M059J (cell line): ENCODE data around the gene AGAP1. TPM values are rescaled to one million over a fixed set of nuclear protein-coding genes. Genes with fewer than 3 reads are reported as not detected.

Experiments used
- DNase-seq: peaks from one replicate; pipeline ENCODE4 v3.0.0-alpha.2; 2012; ENCODE audit warnings: low read depth
- total RNA-seq: library from RNA; depleted of rRNA; stranded (reverse); fragments of >200 nt; shearing (Covaris generic); gene quantifications from 2 replicates; pipeline ENCODE4 v1.2.3, GENCODE V29; 2014

AGAP1 gene
- total RNA-seq, 1 experiment from 2014 or later: 8.7 TPM

DNA sequence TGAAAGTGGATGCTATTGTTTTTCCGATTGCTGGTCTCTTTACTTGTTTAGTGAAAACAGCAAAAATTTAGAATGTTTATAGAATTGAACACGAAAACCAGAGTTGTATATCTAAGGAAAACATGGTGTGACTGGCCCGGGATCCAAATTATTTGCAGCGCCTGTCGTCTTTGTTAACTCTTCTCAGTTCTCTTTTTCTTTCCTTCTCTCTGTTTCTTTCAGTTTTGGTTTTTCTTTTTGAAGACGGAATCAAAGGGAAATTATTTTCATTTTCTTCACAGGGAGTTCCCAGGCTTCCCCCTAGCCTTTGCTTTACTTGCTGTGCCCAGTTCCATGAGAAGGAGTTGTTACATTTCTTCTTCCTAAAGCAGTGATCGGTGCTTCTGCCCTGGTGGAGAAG, 76.0 kb downstream of the AGAP1 start:
- DNase-seq: no peak

GRCh38 chr2:235570256-235570655, 76.4 kb downstream of the AGAP1 start:
- peak; percentile 67 for DNase-seq

DNA sequence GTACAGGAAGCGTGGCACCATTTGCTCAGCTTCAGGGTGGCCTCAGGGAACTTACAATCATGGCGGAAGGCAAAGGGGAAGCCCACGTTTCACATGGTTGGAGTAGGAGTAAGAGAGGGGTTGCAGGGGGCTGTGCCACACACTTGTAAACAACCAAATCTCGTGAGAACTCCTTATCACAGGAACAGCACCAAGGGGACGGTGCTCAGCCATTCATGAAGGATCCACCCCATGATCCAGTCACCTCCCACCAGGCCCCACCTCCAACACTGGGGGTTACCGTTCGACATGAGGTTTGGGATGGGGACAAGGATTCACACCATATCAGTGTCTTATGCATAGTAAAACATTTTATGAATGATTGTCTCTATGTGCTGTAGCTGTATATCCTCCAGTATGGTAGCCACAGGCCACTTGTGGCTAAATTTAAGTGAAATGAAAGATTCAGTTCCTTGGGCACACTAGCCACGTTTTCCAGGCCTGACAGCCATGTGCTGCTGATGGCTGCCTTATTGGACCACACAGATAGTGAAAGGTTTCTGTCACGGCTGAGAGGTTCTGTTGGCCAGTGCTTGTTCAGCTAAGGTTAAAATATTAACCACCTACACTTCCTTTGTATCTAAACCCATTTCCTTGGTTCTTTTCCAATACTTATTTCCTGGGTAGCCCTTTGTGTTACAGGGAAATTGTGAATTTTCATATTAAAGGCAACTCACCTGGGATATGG, 77.3 kb downstream of the AGAP1 start:
- DNase-seq: no peak

DNA sequence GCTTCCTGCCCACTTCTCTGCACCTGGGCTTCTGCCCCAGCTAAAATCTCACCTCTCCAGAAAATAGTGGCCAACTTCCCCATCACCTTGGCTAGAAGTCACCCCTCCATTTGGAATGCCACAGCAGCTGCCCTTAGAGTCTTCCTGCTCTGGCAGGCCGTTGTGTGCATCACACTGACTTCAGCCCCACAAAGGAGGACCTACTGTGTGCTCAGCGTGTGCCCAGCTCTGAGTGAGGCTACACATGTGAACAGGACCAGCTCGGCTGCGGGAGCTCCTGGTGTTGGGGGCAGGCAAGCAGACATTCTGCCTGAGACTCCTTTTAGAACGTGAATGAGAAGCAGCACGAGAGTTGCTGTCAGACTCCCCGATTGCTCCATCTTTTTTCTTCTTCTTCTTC, 78.7 kb downstream of the AGAP1 start:
- no peak for DNase-seq

GRCh38 chr2:235573331-235574221, 79.7 kb downstream of the AGAP1 start:
- DNase-seq: no peak

- no peak for DNase-seq
Measured at GRCh38 chr2:235575431-235575830, 81.6 kb downstream of the AGAP1 start.

GRCh38 chr2:235575904-235576303, 82.1 kb downstream of the AGAP1 start:
- DNase-seq: no peak

GRCh38 chr2:235576337-235576910, 82.6 kb downstream of the AGAP1 start:
- peak; percentile 34 for DNase-seq

DNA sequence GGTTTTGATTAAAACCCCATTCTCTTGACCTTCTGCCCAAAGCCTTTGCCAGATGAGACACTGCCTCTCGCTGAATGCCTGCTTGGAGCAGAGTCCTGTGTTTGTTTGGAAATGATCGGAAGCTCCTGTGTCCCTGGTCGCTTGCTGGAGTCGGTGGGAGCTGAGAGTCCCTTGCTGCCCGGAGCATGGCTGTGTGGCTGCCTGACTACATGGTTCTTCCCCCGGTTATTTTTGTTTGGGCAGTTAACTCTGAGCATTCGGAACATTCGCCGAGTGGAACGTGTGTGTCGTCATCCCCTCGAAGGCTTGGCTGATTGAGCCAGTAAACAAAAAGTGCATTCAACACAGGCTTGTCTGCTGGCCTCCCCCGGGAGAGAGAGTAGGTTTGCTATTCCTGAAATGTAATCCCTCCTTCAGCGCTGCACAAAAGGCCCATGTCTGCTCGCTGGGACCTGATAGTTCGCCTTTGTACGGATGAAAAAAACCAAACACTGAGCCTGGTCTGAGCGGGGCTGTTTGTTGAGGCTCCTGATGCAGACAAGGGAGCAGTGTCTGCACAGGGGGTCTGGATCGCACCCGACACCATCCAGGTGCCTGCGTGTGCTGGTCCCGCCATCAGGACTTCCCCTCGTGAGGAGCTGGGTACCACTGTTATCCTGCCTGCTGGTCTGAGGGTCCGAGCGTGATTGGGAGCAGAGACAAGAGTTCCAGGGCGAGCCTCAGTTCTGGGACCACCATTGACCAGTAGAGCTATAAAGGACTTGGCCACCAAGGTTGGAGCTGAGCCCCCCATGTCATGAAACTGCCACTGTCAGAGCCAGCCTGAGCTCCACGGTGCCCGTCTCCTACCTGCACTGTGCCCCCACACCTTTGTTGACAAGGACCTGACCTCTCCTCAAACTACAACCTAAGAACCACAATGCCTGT, 83.8 kb downstream of the AGAP1 start:
- no peak for DNase-seq

- no peak for DNase-seq
Measured at GRCh38 chr2:235579128-235579527, 85.3 kb downstream of the AGAP1 start.

GRCh38 chr2:235580426-235581157, 86.7 kb downstream of the AGAP1 start:
- no peak for DNase-seq

GRCh38 chr2:235582081-235582686, 88.3 kb downstream of the AGAP1 start:
- DNase-seq: no peak

- DNase-seq: no peak
Measured at GRCh38 chr2:235582729-235583128, 88.9 kb downstream of the AGAP1 start.

GRCh38 chr2:235583144-235583543, 89.3 kb downstream of the AGAP1 start:
- no peak for DNase-seq

GRCh38 chr2:235583925-235584637, 90.2 kb downstream of the AGAP1 start:
- no peak for DNase-seq

DNA sequence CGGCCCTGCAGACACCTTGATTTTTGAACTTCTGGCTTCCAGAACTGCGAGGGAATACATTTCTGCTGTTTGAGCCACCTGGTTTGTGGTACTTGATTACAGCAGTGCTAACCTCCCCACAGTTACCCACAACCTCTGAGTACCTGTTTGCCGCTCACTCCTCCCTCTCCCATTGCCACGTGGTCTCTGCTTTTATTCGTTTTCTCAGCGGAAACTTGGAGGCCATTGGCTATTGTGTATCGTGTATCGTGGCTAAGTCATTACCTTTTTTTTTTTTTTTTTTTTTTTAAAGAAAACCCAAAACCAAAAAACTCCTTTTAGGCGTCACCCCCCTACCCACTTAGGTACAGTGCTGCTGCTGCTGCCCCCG, 90.8 kb downstream of the AGAP1 start:
- DNase-seq: no peak

DNA sequence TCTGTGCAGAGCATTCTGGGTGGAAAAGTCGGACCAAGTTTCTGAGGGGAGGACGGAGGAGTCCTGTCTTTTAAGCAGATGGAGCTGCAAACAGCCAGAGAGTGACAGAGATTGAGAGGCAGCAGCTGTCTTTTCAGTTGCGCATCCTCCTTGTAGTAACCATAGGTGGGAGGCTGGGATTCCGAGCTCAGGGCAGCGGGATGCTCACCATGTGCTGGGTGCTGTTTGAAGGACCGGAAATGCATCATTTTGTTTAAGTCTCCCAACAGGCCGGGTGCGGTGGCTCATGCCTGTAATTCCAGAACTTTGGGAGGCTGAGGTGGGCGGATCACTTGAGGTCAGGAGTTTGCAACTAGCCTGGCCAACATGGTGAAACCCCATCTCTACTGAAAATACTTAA, 93.4 kb downstream of the AGAP1 start:
- DNase-seq: no peak

DNA sequence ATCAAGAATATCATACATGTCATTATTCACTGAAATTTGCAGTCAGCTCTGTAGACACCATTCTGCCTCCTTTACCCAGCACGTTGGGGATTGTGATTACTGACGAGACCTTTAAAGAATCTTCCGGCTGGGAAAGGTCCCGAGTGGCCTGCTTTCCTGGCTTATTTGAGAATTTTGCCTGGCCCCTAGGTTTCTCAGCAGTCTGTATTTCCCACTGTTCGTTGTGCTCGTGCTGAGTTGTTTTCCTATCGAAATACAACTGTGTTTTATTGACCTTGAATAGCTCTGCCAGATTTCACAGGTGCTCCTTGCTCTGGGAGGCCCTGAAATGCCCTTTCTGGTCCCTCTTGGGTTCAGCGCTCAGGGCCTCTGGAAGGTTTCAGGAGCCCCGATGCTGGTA, 94.9 kb downstream of the AGAP1 start:
- no peak for DNase-seq

DNA sequence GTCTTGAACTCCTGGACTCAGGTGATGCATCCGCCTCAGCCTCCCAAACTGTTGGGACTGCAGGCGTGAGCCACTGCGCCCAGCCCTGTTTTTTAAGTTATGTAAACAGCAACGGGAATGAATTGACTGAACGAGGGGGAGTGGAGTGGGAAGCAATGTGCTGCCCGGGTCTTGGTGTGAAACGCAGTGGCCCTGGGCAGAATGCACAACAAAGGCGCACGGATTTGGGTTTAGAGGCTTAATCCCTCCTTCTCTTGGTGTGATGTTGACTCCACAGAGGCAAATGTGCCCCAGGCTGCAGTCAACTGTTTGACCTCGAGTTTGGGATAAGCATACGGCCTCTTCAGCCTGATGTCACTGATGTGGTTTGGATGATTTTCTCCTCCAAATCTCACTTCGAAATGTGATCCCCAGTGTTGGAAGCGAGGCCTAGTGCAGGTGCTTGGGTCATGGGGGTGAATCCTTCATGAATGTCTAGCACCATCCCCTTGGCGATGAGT, 97.4 kb downstream of the AGAP1 start:
- no peak for DNase-seq

DNA sequence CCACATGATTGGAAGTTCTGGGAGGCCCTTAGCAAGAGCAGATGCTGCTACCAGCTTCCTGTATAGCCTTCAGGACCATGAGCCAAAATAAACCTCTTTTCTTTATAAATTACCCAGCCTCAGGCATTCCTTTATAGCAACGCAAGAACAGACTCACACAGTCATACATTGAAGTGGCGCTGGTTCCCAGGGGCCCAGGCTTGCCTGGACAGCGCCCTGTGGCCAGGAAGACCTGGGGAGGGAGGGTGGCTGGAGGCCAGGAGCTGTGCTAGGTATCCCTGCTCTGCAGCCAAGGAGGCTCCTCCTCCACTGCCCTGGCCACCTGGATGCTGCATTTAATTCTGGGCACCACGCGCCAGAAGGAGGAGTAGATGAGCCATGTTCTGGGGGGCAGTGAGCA, 98.1 kb downstream of the AGAP1 start:
- DNase-seq: peak; percentile 29
